ENCODE results near the gene CNOT3. TPM values are rescaled to one million over a fixed set of nuclear protein-coding genes. Genes with fewer than 3 reads are reported as not detected.
"Not testable (repeated sequence)": the region's sequence is repeated elsewhere in the genome, so short reads cannot be mapped to it uniquely, and the experiment has no call there.

Gene CNOT3
- 10 to 100 TPM in 2 of 4 donors, 1 to 10 TPM in 2; 5.1 to 14.0 (median 10.2) TPM for total RNA-seq

GRCh38 chr19:54137699-54138488 is at the start of gene CNOT3:
CNOT3 (plus strand) TSS chr19:54137762; CDS start chr19:54142979, 5,217 bp downstream.
- intact Hi-C loops (cut with DNase I; ENCODE audit: low total_unique reads), result loop anchor here (1.0 to 2.0 kb wide), 4 partner anchors 21 to 62 kb away; partner anchors contain the start of genes LENG1, MBOAT7, NDUFA3 and RPS9
- peak within 1 kb of the TSS; percentile 86 to 99 (median 92) for H3K4me3 ChIP-seq
- H3K27ac ChIP-seq, result peak within 1 kb of the TSS; percentile 97 to 100 (median 98)
- no peak for ATAC-seq
- peaks cover 0 to 12% of the 10 kb centered on the region in 2 donors for H3K36me3 ChIP-seq
- no peak for DNase-seq
- in situ Hi-C loops (cut with MboI; ENCODE audit: low sequenced_read_pairs in 4 of 4), result no loop called here
- H3K27me3 ChIP-seq, result no peaks in the 10 kb centered on the region
- TF ChIP-seq POLR2A (IDR thresholded peaks at IDR 0.05), result peak; percentile 94 to 98
- TF ChIP-seq, protein P1, sequence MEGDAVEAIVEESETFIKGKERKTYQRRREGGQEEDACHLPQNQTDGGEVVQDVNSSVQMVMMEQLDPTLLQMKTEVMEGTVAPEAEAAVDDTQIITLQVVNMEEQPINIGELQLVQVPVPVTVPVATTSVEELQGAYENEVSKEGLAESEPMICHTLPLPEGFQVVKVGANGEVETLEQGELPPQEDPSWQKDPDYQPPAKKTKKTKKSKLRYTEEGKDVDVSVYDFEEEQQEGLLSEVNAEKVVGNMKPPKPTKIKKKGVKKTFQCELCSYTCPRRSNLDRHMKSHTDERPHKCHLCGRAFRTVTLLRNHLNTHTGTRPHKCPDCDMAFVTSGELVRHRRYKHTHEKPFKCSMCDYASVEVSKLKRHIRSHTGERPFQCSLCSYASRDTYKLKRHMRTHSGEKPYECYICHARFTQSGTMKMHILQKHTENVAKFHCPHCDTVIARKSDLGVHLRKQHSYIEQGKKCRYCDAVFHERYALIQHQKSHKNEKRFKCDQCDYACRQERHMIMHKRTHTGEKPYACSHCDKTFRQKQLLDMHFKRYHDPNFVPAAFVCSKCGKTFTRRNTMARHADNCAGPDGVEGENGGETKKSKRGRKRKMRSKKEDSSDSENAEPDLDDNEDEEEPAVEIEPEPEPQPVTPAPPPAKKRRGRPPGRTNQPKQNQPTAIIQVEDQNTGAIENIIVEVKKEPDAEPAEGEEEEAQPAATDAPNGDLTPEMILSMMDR (IDR thresholded peaks at IDR 0.05 in 4 of 5, conservative IDR thresholded peaks at IDR 0.05 in 1 of 5), result no peak
- no peaks in the 10 kb centered on the region for H3K9me3 ChIP-seq
- peaks cover 29 to 44% of the 10 kb centered on the region in 2 donors for H3K4me1 ChIP-seq

DNA sequence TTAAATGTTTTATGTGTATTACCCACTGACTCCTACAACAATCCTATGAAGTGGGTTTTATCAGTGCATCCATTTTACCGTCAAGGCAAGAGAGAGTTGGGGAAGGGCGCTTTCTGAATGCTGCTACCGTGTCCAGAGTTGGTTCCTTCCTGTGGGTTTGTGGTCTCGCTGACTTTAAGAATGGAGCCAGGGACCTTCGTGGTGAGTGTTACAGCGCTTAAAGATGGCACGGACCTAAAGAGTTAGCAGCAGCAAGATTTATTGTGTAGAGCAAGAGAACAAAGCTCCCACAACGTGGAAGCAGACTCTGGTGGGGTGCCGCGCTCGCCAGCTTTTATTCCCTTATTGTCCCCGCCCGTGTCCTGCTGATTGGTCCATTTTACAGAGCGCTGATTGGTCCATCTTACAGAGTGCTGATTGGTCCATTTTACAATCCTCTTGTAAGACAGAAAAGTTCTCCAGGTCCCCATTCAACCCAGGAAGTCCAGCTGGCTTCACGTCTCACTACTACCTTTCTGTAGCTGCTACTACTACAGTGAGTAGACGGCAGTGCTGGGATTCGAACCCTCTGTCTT is 43.0 kb upstream of the CNOT3 start:
- TF ChIP-seq, protein P1 (IDR thresholded peaks at IDR 0.05 in 4 of 5, conservative IDR thresholded peaks at IDR 0.05 in 1 of 5), result no peak
- no peak for TF ChIP-seq POLR2A (IDR thresholded peaks at IDR 0.05)
- no peak for ATAC-seq

GRCh38 chr19:54095136-54095858 is 42.3 kb upstream of the CNOT3 start:
- Histone ChIP-seq H3K27ac (no peak overlapping the region), H3K36me3 (no peaks in the 10 kb centered on the region), H3K9me3 (no peaks in the 10 kb centered on the region), H3K4me3 (peak overlapping the region; percentile 20 to 37 (median 30)), H3K4me1 (peaks cover 0 to 5% of the 10 kb centered on the region in 2 donors), H3K27me3 (peaks cover 0 to 41% (median 20%) of the 10 kb centered on the region in 3 donors)
- TF ChIP-seq, protein P1 (IDR thresholded peaks at IDR 0.05 in 4 of 5, conservative IDR thresholded peaks at IDR 0.05 in 1 of 5), result no peak
- TF ChIP-seq POLR2A (IDR thresholded peaks at IDR 0.05), result no peak
- intact Hi-C loops (cut with DNase I; ENCODE audit: low total_unique reads), result no loop called here
- DNase-seq, result no peak
- in situ Hi-C loops (cut with MboI; ENCODE audit: low sequenced_read_pairs in 4 of 4), result no loop called here
- no peak for ATAC-seq

More for the DNA sequence above, 43.0 kb upstream of the CNOT3 start:
- Histone ChIP-seq H3K27ac (no peak overlapping the region), H3K27me3 (peaks cover 0 to 41% (median 20%) of the 10 kb centered on the region in 3 donors), H3K4me3 (no peak overlapping the region), H3K9me3 (no peaks in the 10 kb centered on the region), H3K4me1 (peaks cover 0 to 5% of the 10 kb centered on the region in 2 donors), H3K36me3 (no peaks in the 10 kb centered on the region)
- in situ Hi-C loops (cut with MboI; ENCODE audit: low sequenced_read_pairs in 4 of 4) (no loop called here), intact Hi-C loops (cut with DNase I; ENCODE audit: low total_unique reads) (no loop called here)
- no peak for DNase-seq

DNA sequence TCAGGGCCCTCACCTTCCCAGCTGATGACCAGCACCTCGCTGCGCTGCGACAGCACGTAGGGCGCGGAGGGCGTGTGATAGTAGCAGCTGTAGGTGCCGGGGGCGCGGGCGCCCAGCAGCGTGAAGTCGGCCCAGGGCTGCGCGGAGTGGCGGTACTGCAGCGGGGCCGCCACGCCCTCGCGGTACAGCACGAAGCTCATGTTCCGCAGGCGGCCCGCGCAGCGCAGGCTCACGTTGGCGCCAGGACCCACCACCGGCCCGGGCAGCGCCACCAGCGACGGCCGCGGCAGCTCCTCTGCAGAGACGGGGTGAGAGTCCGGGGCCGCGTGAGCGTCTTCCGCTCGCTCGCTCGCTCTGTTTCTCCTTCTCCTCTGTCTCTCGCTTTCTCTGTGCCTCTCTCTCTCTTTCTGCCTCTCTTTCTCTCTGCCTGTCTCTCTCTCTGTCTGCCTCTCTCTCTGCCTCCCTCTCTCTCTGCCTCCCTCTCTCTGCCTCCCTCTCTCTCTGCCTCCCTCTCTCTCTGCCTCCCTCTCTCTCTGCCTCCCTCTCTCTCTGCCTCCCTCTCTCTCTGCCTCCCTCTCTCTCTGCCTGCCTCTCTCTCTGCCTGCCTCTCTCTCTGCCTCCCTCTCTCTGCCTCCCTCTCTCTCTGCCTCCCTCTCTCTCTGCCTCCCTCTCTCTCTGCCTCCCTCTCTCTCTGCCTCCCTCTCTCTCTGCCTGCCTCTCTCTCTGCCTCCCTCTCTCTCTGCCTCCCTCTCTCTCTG is 41.5 kb upstream of the CNOT3 start:
- H3K4me3 ChIP-seq, result peak overlapping the region; percentile 20 to 37 (median 30)
- ATAC-seq; in situ Hi-C loops (cut with MboI; ENCODE audit: low sequenced_read_pairs in 4 of 4); H3K4me1 ChIP-seq; H3K36me3 ChIP-seq; H3K9me3 ChIP-seq; intact Hi-C loops (cut with DNase I; ENCODE audit: low total_unique reads); H3K27ac ChIP-seq; DNase-seq: not testable (repeated sequence)
- peaks cover 0 to 41% (median 20%) of the 10 kb centered on the region in 3 donors for H3K27me3 ChIP-seq
